HepG2 (cell line): ENCODE results near the gene PIWIL4.

Experiments used
- CREM ChIP-seq, 2 experiments: sonication (generic) in 1 of 2; formaldehyde crosslinking in 1 of 2; IDR thresholded peaks; 2 replicates each; pipeline versions ENCODE4 v1.4.0 to v1.6.1; 2016 to 2020; ENCODE audit warnings: antibody characterized with exemption in 1 of 2, mild to moderate bottlenecking in 1 of 2, missing genetic modification reagents in 1 of 2
- EP300 ChIP-seq, 3 experiments: sonication (generic) in 1 of 3; formaldehyde crosslinking in 1 of 3; IDR thresholded peaks; 2 replicates each; pipeline versions ENCODE4 v1.5.1 to v1.6.1; 2011 to 2020; ENCODE audit warnings: low read depth in 2 of 3, low read length in 2 of 3, borderline replicate concordance in 1 of 3, improper control_type of control experiment in 1 of 3, mild to moderate bottlenecking in 1 of 3, missing genetic modification reagents in 1 of 3, moderate library complexity in 1 of 3
- EZH2 ChIP-seq: conservative IDR thresholded peaks from 2 replicates; pipeline ENCODE4 v1.6.1; 2012; ENCODE audit warnings: mild to moderate bottlenecking, low read depth, low read length, moderate library complexity
- HOXA3 ChIP-seq: sonication (generic); formaldehyde crosslinking; IDR thresholded peaks from 2 replicates; pipeline ENCODE4 v1.5.0; 2020; ENCODE audit warnings: missing genetic modification reagents
- POLR2A ChIP-seq, 2 experiments: IDR thresholded peaks; 2 replicates each; pipeline ENCODE4 v1.6.1; 2011; ENCODE audit warnings: low read depth in 2 of 2, low read length in 2 of 2, mild to moderate bottlenecking in 1 of 2, moderate library complexity in 1 of 2; ENCODE audit not compliant: insufficient read depth in 1 of 2
- ZNF598 ChIP-seq: sonication (generic); formaldehyde crosslinking; IDR thresholded peaks from 2 replicates; pipeline ENCODE4 v1.5.1; 2020; ENCODE audit warnings: mild to moderate bottlenecking, missing genetic modification reagents, borderline replicate concordance
- TF ChIP-seq, protein P1 (sequence below): sonication (generic); formaldehyde crosslinking; IDR thresholded peaks from 2 replicates; pipeline ENCODE4 v1.5.0; 2020; ENCODE audit warnings: mild to moderate bottlenecking, missing genetic modification reagents, moderate library complexity

DNA sequence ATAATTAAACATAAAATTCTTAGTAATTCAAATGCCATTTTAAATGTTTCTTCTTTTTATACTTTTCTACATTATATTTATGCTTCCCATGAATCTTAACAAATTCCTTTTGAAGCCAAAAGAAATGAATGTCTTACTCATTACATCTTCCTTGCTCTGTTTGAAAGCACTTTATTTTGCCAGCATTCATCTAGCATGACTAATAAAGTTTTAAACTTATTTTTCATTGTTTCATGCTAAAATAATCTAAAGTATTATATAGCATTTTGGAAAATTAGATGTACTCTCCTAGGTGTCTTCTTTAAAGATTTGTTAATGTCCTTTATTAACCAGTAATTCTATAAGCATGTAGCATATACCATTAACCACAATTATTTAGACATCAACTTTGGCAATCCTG is 9.7 kb upstream of the PIWIL4 start:
- TF ChIP-seq EZH2, result no peak
- no peak for TF ChIP-seq HOXA3 (CRISPR knock-in tag)
- no peak for TF ChIP-seq CREM (IDR thresholded peaks at IDR 0.05)
- no peak for TF ChIP-seq CREM (CRISPR knock-in tag; IDR thresholded peaks at IDR 0.05)
- no peak for TF ChIP-seq POLR2A (IDR thresholded peaks at IDR 0.05; ENCODE audit: insufficient read depth in 1 of 2, low read depth in 2 of 2, low read length in 2 of 2)
- TF ChIP-seq, protein P1, sequence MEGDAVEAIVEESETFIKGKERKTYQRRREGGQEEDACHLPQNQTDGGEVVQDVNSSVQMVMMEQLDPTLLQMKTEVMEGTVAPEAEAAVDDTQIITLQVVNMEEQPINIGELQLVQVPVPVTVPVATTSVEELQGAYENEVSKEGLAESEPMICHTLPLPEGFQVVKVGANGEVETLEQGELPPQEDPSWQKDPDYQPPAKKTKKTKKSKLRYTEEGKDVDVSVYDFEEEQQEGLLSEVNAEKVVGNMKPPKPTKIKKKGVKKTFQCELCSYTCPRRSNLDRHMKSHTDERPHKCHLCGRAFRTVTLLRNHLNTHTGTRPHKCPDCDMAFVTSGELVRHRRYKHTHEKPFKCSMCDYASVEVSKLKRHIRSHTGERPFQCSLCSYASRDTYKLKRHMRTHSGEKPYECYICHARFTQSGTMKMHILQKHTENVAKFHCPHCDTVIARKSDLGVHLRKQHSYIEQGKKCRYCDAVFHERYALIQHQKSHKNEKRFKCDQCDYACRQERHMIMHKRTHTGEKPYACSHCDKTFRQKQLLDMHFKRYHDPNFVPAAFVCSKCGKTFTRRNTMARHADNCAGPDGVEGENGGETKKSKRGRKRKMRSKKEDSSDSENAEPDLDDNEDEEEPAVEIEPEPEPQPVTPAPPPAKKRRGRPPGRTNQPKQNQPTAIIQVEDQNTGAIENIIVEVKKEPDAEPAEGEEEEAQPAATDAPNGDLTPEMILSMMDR (CRISPR knock-in tag), result no peak
- no peak for TF ChIP-seq EP300 (IDR thresholded peaks at IDR 0.05; ENCODE audit: low read depth in 2 of 2, low read length in 2 of 2)
- no peak for TF ChIP-seq EP300 (CRISPR knock-in tag; IDR thresholded peaks at IDR 0.05; ENCODE audit: borderline replicate concordance)
- TF ChIP-seq ZNF598 (CRISPR knock-in tag), result no peak
